GM19035 (cell line): Measurements from ENCODE around the gene AGGF1.
"Not testable (repeated sequence)": the region's sequence is repeated elsewhere in the genome, so short reads cannot be mapped to it uniquely, and the experiment has no call there.

ENCODE experiments used
- ATAC-seq: cut with Tn5 transposase; IDR thresholded peaks from one replicate; pipeline ENCODE4 v1.9.1; 2021; ENCODE audit not compliant: unreplicated experiment

The AGGF1 gene

DNA sequence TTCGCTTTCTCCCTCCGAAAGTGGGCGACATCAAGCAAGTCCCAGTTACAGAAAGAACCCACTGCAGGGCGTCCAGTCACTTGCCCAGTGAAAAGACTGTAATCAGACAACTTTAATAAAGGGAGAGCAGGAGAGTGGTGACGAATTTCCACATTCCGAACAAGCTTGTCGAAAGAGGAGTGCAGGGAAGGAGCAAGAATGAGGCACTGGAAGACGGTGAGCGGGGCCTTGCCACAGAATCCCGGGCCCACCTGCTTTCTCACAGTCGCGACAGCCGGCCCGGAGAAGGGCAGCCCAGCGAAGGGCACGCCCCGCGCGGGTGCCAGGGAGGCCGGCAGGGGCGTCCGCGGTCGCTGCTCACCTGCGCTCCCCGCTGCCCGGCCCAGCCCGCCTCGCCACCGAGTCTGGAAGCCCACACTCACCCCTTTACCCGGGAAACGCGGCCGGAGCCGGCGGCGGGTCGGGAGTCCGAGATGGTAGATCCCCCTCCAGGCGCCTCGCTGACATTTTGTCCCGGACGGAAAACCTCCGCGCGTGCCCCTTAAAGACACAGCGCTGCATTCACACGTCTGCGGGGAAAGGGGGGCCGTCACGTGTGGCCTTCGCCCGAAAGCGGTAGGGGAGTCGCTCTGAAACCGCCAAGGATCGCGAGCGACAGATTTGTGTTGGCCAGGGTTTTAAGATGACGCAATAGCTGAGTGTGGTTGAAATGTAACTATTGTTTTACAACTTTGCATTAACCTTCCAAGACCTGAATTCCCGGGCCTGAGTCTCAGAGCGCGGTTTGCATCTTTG lies 56.7 kb downstream of the AGGF1 start, which contains the start of gene ZBED3:
Gene ZBED3 (minus strand): TSS at position 597 of the 795 bp plus-strand sequence. CDS start 9,407 bp downstream, outside the sequence.
- peak; percentile 62 for ATAC-seq

DNA sequence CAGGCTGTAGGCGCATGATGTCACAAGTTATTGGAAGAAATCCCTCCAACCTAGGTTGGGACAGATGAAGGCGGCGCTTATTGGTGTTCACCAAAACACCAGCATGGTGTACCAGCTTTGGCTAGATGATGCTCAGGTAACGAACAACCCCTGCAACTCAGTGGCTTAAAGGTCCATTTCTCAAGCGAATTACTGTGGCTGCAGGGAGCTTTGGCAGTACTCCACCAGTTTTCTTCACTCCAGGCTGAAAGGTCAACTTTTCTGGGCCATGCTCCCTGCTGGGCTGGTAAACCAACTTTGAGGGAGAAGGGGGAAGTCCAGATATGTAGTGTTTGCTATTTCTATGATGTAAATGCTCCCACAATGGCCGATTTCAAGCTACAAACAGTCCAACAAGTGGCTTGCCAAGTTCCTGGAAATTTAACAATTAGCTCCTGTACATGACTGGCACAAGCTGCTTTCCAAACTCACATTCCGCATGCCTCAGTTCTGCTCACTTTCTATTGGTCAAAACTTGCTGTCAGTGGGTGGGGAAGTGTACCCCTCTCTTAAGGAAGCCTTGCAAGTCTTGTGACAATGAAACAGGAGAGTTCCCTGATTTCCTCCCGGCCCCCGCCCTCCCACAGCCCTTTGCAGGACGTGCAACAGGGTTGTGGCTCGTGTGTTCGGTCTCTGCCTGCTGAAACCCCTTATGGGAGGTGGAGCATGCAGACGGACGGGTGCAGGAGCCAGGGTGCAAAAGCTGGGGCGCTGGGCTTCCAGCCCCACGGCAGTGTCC lies 57.5 kb downstream of the AGGF1 start:
- ATAC-seq = peak; percentile 15

DNA sequence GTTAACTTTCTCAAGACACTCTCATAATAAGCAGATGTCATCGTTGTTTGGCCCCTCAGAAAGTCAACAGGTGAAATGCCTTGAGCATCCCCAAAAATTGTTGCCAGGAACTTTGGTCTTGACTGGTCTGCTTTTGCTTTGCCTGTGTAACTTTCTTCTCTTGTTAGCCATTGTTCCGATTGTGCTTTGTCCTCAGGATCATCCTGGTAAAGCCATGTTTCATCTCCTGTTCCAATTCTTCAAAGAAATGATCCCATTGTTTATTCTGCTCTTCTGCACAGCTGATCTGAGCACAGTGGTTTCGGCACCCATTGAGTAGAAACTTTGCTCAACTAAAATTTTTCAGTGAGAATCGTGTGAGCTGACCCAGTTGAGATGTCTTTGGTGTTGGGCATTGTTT lies 65.0 kb downstream of the AGGF1 start:
- no peak for ATAC-seq

DNA sequence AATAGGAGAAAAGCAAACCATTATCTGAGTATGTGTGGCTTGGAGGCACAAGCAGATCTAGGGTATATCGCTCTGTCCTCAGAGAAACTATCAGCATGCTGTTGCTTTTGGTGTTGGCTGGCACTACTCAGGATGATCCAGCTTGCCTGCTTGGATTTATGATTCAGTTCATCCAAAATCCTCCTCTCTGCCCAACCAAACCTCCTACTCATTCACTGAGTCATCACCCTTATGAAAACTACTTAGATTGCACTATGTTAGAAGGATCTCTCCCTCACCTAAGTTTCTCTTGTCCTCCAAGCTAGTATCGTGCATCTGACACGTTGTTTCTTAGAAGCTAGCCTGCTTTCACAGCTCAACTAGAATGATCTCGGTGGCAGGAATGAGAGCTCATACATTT lies 71.1 kb downstream of the AGGF1 start:
- ATAC-seq = no peak

DNA sequence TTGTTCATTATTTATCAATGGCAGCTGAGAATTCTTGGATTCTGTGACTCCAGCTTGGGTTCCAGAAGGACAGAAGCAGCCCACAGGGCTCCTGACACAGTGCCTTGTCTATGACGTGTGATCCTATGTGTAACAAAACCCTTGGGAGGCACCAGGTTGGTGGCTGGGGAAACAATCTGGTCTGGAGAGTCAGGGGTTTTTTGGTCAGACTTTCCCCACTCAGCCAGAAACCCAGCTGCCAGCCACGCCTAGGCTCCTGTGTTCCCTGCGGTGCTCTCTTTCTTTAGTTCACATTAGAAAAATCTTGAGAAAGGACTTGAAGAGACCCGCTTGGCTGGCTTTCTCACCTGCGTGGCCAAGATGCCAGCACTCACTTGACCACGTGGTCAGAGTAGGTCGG lies 72.3 kb downstream of the AGGF1 start:
- no peak for ATAC-seq

DNA sequence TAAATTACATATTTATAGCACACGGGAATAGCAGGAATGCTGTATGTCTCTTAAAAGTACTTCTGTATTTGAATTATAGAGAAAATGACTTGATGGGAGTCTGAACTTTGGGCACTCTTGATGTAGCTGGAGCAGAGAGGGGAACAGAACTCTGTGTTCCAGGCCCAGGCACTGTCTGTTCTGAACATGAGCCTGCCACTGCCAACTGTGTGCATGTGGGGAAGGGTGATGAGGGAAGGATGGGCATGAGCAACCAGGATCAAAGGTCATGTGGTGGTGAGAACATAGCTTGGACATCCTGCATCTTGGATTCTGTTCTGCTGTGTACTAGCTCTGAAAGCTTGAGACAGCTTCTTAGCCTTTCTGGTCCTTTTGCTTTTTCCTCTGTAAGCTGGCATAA lies 73.3 kb downstream of the AGGF1 start:
- no peak for ATAC-seq

DNA sequence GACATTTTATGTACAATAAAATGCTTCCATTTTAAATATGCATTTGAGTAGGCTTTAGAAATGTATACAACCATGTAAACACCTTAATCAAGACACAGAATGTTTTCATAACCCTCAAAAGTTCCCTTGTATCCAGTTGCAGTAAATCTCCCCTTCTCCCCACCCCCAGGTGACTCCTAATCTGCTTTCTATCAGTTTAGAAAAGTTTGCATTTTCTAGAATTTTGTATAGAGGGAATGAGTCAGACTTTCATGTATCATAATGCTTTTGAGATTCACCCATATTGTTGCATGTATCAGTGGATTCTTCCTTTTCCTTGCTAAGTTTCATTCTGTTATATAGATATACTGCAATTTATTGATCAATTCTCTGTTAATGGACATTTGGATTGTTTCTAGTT lies 74.6 kb downstream of the AGGF1 start:
- ATAC-seq = no peak

DNA sequence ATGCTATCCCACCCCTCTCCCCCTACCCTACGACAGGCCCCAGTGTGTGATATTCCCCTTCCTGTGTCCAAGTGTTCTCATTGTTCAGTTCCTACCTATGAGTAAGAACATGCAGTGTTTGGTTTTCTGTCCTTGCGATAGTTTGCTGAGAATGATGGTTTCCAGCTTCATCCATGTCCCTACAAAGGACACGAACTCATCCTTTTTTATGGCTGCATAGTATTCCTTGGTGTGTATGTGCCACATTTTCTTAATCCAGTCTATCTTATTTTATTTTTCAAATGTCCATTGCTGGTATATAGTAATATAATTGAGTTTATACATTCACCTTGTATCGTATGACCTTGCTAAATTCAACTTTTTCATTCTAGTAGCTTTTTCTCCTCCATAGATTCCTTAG lies 76.8 kb downstream of the AGGF1 start:
- not testable (repeated sequence) for ATAC-seq
